ENCODE results near the gene RPS10. TPM values are rescaled to one million over a fixed set of nuclear protein-coding genes. Genes with fewer than 3 reads are reported as not detected.

RPS10 gene
- total RNA-seq: 996 and 1,026 TPM in 2 replicates
- long read RNA-seq, transcript RPS10-209 (6 exons, 588 nt): major isoform, 312 of 340 reads
- long read RNA-seq, partial matches to known transcripts: 20 of 340 reads
- long read RNA-seq, other reads (novel, unspliced or antisense): 2 of 340 reads

GRCh38 chr6:34425498-34426410 is at the start of gene RPS10:
TSS of gene RPS10 (minus strand) at chr6:34426069. CDS start at chr6:34425221, 848 bp downstream.
- Mint-ChIP-seq H3K27me3 (ENCODE audit: unreplicated experiment) (peaks cover 7% of the 10 kb centered on the region), H3K4me3 (ENCODE audit: unreplicated experiment) (peak within 1 kb of the TSS; percentile 98), H3K27ac (ENCODE audit: unreplicated experiment) (peak within 1 kb of the TSS; percentile 99), H3K36me3 (ENCODE audit: unreplicated experiment) (peaks cover 19% of the 10 kb centered on the region), H3K9me3 (ENCODE audit: unreplicated experiment) (peaks cover 4% of the 10 kb centered on the region), H3K4me1 (ENCODE audit: unreplicated experiment) (peaks cover 15% of the 10 kb centered on the region)
- peak; percentile 98 for DNase-seq (ENCODE audit: extremely low spot score, unreplicated experiment)
- TF ChIP-seq CTCF (IDR thresholded peaks at IDR 0.05): no peak

GRCh38 chr6:34475238-34475682 is 49.4 kb upstream of the RPS10 start:
- H3K36me3 Mint-ChIP-seq (ENCODE audit: unreplicated experiment): no peaks in the 10 kb centered on the region
- H3K27ac Mint-ChIP-seq (ENCODE audit: unreplicated experiment): no peak overlapping the region
- H3K27me3 Mint-ChIP-seq (ENCODE audit: unreplicated experiment): peaks cover 21% of the 10 kb centered on the region
- TF ChIP-seq CTCF (IDR thresholded peaks at IDR 0.05): no peak
- no peaks in the 10 kb centered on the region for H3K9me3 Mint-ChIP-seq (ENCODE audit: unreplicated experiment)
- DNase-seq (ENCODE audit: extremely low spot score, unreplicated experiment): no peak
- no peak overlapping the region for H3K4me3 Mint-ChIP-seq (ENCODE audit: unreplicated experiment)
- H3K4me1 Mint-ChIP-seq (ENCODE audit: unreplicated experiment): no peaks in the 10 kb centered on the region

GRCh38 chr6:34474754-34475153 is 48.9 kb upstream of the RPS10 start:
- Mint-ChIP-seq H3K36me3 (ENCODE audit: unreplicated experiment) (no peaks in the 10 kb centered on the region), H3K4me3 (ENCODE audit: unreplicated experiment) (no peak overlapping the region), H3K4me1 (ENCODE audit: unreplicated experiment) (no peaks in the 10 kb centered on the region), H3K27ac (ENCODE audit: unreplicated experiment) (no peak overlapping the region), H3K27me3 (ENCODE audit: unreplicated experiment) (peaks cover 22% of the 10 kb centered on the region), H3K9me3 (ENCODE audit: unreplicated experiment) (no peaks in the 10 kb centered on the region)
- DNase-seq (ENCODE audit: extremely low spot score, unreplicated experiment): no peak
- no peak for TF ChIP-seq CTCF (IDR thresholded peaks at IDR 0.05)

GRCh38 chr6:34473967-34474366 is 48.1 kb upstream of the RPS10 start:
- peaks cover 25% of the 10 kb centered on the region for H3K27me3 Mint-ChIP-seq (ENCODE audit: unreplicated experiment)
- no peak overlapping the region for H3K27ac Mint-ChIP-seq (ENCODE audit: unreplicated experiment)
- H3K4me3 Mint-ChIP-seq (ENCODE audit: unreplicated experiment): no peak overlapping the region

More at GRCh38 chr6:34473967-34474366, 48.1 kb upstream of the RPS10 start:
- Mint-ChIP-seq H3K36me3 (ENCODE audit: unreplicated experiment) (no peaks in the 10 kb centered on the region), H3K4me1 (ENCODE audit: unreplicated experiment) (no peaks in the 10 kb centered on the region), H3K9me3 (ENCODE audit: unreplicated experiment) (no peaks in the 10 kb centered on the region)
- no peak for DNase-seq (ENCODE audit: extremely low spot score, unreplicated experiment)
- TF ChIP-seq CTCF (IDR thresholded peaks at IDR 0.05): no peak

Data from osteocyte (in vitro differentiated cells).